RWPE1 (cell line): ENCODE measurements around the gene SIK3.

Experiments
- CTCF ChIA-PET: fragments of 350-600 bp; sonication (Branson Sonifier 250); formaldehyde crosslinking; extraction: SDS; loops from one replicate; lab custom pipeline; 2021; lab: Yijun Ruan, JAX
- POLR2A ChIA-PET: fragments of 400-600 bp; formaldehyde crosslinking; extraction: SDS; loops from one replicate; lab custom pipeline; 2020; ENCODE audit warnings: antibody characterized with exemption; ENCODE audit not compliant: low non-redundant PET; lab: Yijun Ruan, JAX
- DNase-seq: peaks from one replicate; pipeline ENCODE4 v3.0.0; 2012; ENCODE audit warnings: low spot score
- H3K27ac ChIP-seq: fragments of 450-650 bp; 2 replicates; pipeline ENCODE4 v1.5.1; 2017
- CTCF ChIP-seq: fragments of 450-650 bp; conservative IDR thresholded peaks from 2 replicates; pipeline ENCODE4 v1.5.1; 2017; ENCODE audit warnings: low read depth, mild to moderate bottlenecking

The SIK3 gene

GRCh38 chr11:116984589-116984988 lies 113.6 kb downstream of the SIK3 start:
- H3K27ac ChIP-seq = no peak overlapping the region
- no peak for TF ChIP-seq CTCF
- DNase-seq = peak; percentile 24
- CTCF ChIA-PET = interaction anchor here (1.5 kb wide), 1 partner anchor 9 kb away, joined by 3 read pairs; no protein-coding TSS in a partner anchor
- POLR2A ChIA-PET = interaction anchor here (0.5 kb wide), 1 partner anchor 25 kb away, joined by 3 read pairs; no protein-coding TSS in a partner anchor

GRCh38 chr11:116984186-116984585 lies 114.0 kb downstream of the SIK3 start:
- DNase-seq = no peak
- no peak overlapping the region for H3K27ac ChIP-seq
- ChIA-PET CTCF (interaction anchor here (1.5 kb wide), 1 partner anchor 8 kb away, joined by 3 read pairs; no protein-coding TSS in a partner anchor), POLR2A (interaction anchor here (0.5 kb wide), 1 partner anchor 25 kb away, joined by 3 read pairs; no protein-coding TSS in a partner anchor)
- no peak for TF ChIP-seq CTCF

GRCh38 chr11:116981266-116981885 lies 116.9 kb downstream of the SIK3 start:
- CTCF ChIA-PET = interaction anchor here (0.6 kb wide), 2 partner anchors 135 to 148 kb away, joined by 3 to 9 read pairs; no protein-coding TSS in a partner anchor
- no peak overlapping the region for H3K27ac ChIP-seq
- TF ChIP-seq CTCF = no peak
- DNase-seq = no peak
- POLR2A ChIA-PET = no interaction called here

- no peak overlapping the region for H3K27ac ChIP-seq
- ChIA-PET CTCF (no interaction called here), POLR2A (no interaction called here)
- TF ChIP-seq CTCF = no peak
- DNase-seq = no peak
Observed at GRCh38 chr11:116980136-116980793, 118.0 kb downstream of the SIK3 start.

GRCh38 chr11:116976941-116977570 lies 121.2 kb downstream of the SIK3 start:
- POLR2A ChIA-PET = no interaction called here
- CTCF ChIA-PET = no interaction called here
- TF ChIP-seq CTCF = no peak
- no peak for DNase-seq
- no peak overlapping the region for H3K27ac ChIP-seq

GRCh38 chr11:116975661-116976060 lies 122.6 kb downstream of the SIK3 start:
- DNase-seq = no peak
- H3K27ac ChIP-seq = no peak overlapping the region
- no peak for TF ChIP-seq CTCF
- ChIA-PET CTCF (interaction anchor here (1.1 kb wide), 1 partner anchor 9 kb away, joined by 3 read pairs; no protein-coding TSS in a partner anchor), POLR2A (no interaction called here)
